NT2/D1 (cell line): ENCODE data around the gene LGALS7B.
A peak's percentile ranks its signal among the peaks of the same experiment; 100 is the strongest.
"Not testable (repeated sequence)": the region's sequence is repeated elsewhere in the genome, so short reads cannot be mapped to it uniquely, and the experiment has no call there.

Source experiments
- DNase-seq: peaks from one replicate; pipeline ENCODE4 v3.0.0-alpha.2; 2011; ENCODE audit warnings: low read depth, low spot score
- H3K27me3 ChIP-seq: 2 replicates; pipeline ENCODE4 v1.6.0; 2011; ENCODE audit warnings: mild to moderate bottlenecking; ENCODE audit not compliant: insufficient read length, insufficient read depth
- H3K36me3 ChIP-seq: 2 replicates; pipeline ENCODE4 v1.6.1; 2011; ENCODE audit warnings: mild to moderate bottlenecking, low read length, mixed read lengths; ENCODE audit not compliant: insufficient read depth, insufficient read length
- H3K4me1 ChIP-seq: 2 replicates; pipeline ENCODE4 v1.5.1; 2011; ENCODE audit not compliant: insufficient read depth, insufficient read length
- H3K4me3 ChIP-seq: 2 replicates; pipeline ENCODE4 v1.5.1; 2011; ENCODE audit warnings: low read depth; ENCODE audit not compliant: insufficient read length
- H3K9ac ChIP-seq: 2 replicates; pipeline ENCODE4 v1.6.0; 2011; ENCODE audit warnings: low read depth; ENCODE audit not compliant: insufficient read length
- H3K9me3 ChIP-seq: 2 replicates; pipeline ENCODE4 v1.5.1; 2011; ENCODE audit warnings: mild to moderate bottlenecking, low read length; ENCODE audit not compliant: insufficient read depth
- SUZ12 ChIP-seq: IDR thresholded peaks from 2 replicates; pipeline ENCODE4 v1.6.1; 2011; ENCODE audit not compliant: insufficient read length, insufficient read depth; ENCODE audit errors: extremely low read depth
- YY1 ChIP-seq: IDR thresholded peaks from 2 replicates; pipeline ENCODE4 v1.6.1; 2011; ENCODE audit not compliant: insufficient read length, insufficient read depth
- ZNF274 ChIP-seq: IDR thresholded peaks from 2 replicates; pipeline ENCODE4 v1.6.1; 2011; ENCODE audit warnings: mild to moderate bottlenecking, low read depth, low read length

Gene LGALS7B

DNA sequence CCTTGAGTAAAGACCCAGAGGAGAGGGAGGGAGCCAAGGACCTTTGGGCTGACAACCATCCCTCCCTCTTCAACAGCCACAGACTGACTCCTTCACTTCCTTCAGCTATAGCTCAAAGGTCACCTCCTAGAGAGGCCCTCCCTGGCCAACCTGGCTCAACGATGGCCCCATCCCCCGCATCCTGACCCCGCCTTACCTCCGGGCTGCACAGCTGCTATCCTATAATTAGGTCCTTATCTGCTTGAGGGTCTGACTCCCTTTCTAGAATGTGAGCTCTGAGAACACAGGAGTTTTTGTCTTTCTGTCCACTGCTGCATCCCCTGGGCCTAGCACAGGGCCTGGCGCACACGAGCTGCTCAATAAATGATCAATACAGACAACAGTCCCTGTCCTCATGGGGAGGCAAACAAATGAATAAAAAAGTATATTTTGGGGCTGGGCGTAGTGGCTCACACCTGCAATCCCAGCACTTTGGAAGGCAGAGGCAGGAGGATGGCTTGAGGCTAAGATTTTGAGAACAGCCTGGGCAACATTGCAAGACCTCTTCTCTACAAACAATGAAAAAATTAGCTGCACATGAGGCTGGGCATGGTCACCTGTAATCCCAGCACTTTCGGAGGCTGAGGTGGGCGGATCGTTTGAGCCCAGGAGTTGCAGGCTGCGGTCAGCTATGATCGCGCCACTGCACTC, 30.4 kb downstream of the LGALS7B start:
- peaks cover 4% of the 10 kb centered on the region for H3K4me1 ChIP-seq
- H3K36me3 ChIP-seq: peaks cover 25% of the 10 kb centered on the region
- no peaks in the 10 kb centered on the region for H3K27me3 ChIP-seq
- H3K9me3 ChIP-seq: peaks cover 13% of the 10 kb centered on the region; the same call in 1 of the 2 replicates
- no peak overlapping the region for H3K4me3 ChIP-seq
- no peak for DNase-seq
- TF ChIP-seq SUZ12 (no peak), YY1 (no peak), ZNF274 (no peak)
- H3K9ac ChIP-seq: no peak overlapping the region

DNA sequence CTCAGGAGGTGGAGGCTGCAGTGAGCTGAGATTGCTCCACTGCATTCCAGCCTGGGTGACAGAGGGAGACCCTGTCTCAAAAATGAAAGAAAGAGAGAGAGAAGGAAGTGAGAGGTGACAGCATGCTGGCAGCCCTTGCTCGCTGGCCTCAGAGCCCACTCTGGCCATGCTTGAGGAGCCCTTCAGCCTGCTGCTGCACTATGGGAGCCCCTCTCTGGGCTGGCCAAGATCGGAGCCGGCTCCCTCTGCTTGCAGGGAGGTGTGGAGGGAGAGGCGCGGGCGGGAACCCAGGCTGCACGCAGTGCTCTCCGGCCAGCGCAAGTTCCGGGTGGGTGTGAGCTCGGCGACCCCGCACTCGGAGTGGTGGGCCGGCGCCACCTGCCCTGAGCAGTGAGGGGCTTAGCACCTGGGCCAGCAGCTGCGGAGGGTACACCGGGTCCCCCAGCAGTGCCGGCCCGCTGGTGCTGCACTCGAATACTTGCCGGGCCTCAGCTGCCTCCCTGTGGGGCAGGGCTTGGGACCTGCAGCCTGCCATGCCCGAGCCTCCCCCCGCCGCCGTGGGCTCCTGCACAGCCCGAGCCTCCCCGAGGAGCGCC, 32.3 kb downstream of the LGALS7B start:
- not testable (repeated sequence) for DNase-seq, H3K4me3 ChIP-seq, H3K4me1 ChIP-seq, H3K27me3 ChIP-seq, H3K9ac ChIP-seq
- Histone ChIP-seq H3K9me3 (peaks cover 13% of the 10 kb centered on the region; the same call in 1 of the 2 replicates), H3K36me3 (peaks cover 14% of the 10 kb centered on the region)

- H3K36me3 ChIP-seq: peaks cover 16% of the 10 kb centered on the region
- not testable (repeated sequence) for H3K4me3 ChIP-seq, H3K9ac ChIP-seq, H3K4me1 ChIP-seq, H3K27me3 ChIP-seq, DNase-seq
- peaks cover 11% of the 10 kb centered on the region; the same call in 1 of the 2 replicates for H3K9me3 ChIP-seq
Observed at GRCh38 chr19:38825936-38826335, 36.9 kb downstream of the LGALS7B start.

DNA sequence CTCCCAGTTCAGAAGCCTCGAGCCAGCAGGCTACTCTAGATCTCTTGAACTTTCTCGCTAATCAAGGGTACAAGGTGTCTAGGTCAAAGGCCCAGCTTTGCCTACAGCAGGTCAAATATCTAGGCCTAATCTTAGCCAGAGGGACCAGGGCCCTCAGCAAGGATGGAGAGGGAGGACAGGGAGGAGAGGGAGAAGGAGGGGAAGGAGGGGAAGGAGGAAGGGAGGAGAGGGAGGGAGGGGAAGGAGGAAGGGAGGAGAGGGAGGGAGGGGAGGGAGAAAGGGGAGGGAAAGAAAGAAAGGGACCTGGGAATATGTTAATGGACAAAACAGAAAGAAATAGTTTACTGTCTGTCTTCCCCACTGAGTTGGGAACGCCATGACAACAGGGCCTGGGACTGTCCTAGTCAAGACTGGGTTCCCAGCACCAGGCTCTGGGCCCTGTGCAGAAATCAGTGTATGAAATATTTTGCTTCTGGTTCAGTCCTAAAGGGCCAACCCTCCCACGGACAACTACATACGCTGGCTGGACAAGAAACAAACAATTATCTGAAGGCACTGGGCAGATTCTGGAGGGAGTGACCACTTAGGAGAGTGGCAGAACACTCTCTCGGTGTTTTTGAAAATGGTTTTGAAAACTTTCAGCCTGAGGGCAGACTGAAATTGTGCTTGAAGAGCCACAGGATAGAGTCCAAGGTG, 38.0 kb downstream of the LGALS7B start:
- Histone ChIP-seq H3K9ac (no peak overlapping the region), H3K27me3 (no peaks in the 10 kb centered on the region), H3K4me3 (no peak overlapping the region), H3K4me1 (peaks cover 3% of the 10 kb centered on the region), H3K36me3 (peaks cover 16% of the 10 kb centered on the region), H3K9me3 (no peaks in the 10 kb centered on the region; the same call in 1 of the 2 replicates)
- TF ChIP-seq YY1 (no peak), ZNF274 (no peak), SUZ12 (no peak)
- DNase-seq: no peak

GRCh38 chr19:38829203-38829602, 40.2 kb downstream of the LGALS7B start:
- not testable (repeated sequence) for H3K27me3 ChIP-seq, H3K4me1 ChIP-seq, H3K9ac ChIP-seq, H3K4me3 ChIP-seq, H3K9me3 ChIP-seq, DNase-seq
- H3K36me3 ChIP-seq: peaks cover 16% of the 10 kb centered on the region

GRCh38 chr19:38830039-38830733, 41.2 kb downstream of the LGALS7B start:
- no peak overlapping the region for H3K9ac ChIP-seq
- TF ChIP-seq ZNF274: no peak
- no peak for TF ChIP-seq SUZ12
- TF ChIP-seq YY1: no peak
- H3K4me3 ChIP-seq: no peak overlapping the region
- peaks cover 16% of the 10 kb centered on the region for H3K36me3 ChIP-seq
- no peaks in the 10 kb centered on the region for H3K9me3 ChIP-seq
- peaks cover 3% of the 10 kb centered on the region for H3K4me1 ChIP-seq
- H3K27me3 ChIP-seq: no peaks in the 10 kb centered on the region
- no peak for DNase-seq

GRCh38 chr19:38831142-38831605, 42.2 kb downstream of the LGALS7B start:
- Histone ChIP-seq H3K9me3 (no peaks in the 10 kb centered on the region), H3K27me3 (no peaks in the 10 kb centered on the region), H3K9ac (peak overlapping the region; percentile 97), H3K4me1 (peaks cover 3% of the 10 kb centered on the region), H3K4me3 (peak overlapping the region; percentile 89), H3K36me3 (peaks cover 26% of the 10 kb centered on the region)
- no peak for TF ChIP-seq ZNF274
- TF ChIP-seq YY1: no peak
- no peak for TF ChIP-seq SUZ12
- no peak for DNase-seq
